D341Med (cell line): ENCODE results near the gene PRPF38A.
A peak's percentile ranks its signal among the peaks of the same experiment; 100 is the strongest.
"Not testable (repeated sequence)": the region's sequence is repeated elsewhere in the genome, so short reads cannot be mapped to it uniquely, and the experiment has no call there.

Experiments
- DNase-seq: peaks from one replicate; pipeline ENCODE4 v3.0.0; 2012; ENCODE audit warnings: low spot score

The PRPF38A gene, protein sequence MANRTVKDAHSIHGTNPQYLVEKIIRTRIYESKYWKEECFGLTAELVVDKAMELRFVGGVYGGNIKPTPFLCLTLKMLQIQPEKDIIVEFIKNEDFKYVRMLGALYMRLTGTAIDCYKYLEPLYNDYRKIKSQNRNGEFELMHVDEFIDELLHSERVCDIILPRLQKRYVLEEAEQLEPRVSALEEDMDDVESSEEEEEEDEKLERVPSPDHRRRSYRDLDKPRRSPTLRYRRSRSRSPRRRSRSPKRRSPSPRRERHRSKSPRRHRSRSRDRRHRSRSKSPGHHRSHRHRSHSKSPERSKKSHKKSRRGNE

DNA sequence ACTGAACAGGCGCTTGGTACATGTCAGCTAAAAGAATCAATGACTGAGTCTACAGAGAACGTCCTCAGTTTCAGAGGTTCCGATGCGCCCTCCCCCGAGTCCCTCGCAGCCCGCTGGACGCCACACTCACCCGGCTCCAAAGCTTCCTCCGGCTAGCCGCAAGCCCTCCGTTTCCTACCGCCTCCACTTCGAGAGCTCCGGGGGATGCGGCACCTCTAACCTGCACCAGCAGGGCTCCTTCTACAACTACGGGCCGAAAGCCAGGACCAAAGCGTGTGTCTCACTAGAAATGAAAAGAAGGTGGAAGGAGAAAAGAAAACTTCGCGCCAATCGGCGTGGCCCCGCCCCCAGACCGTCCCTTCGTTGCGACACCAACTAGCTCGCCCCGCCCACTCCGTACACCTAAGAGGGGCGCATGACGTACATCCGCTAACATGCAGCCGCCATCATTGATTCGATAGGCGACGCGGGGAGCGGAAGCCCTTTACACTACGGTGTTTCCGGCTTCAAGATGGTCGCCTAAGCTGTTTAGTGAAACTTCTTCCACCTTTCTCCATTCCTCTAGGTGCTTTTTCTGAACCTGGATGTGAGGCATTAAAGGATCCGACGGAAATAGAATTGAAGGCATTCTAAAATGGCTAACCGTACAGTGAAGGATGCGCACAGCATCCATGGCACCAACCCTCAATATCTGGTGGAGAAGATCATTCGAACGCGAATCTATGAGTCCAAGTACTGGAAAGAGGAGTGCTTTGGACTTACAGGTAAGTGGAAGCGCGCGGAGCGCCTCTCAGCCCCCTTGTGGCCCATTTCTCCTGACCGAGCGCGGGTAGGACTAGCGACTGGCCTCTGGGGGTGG is at the start of gene PRPF38A, which contains the start of gene ORC1:
TSS of gene PRPF38A (plus strand) at position 487 of the 859 bp plus-strand sequence. CDS start at position 635, 148 bp downstream.
TSS of gene ORC1 (minus strand) at position 308 of the 859 bp plus-strand sequence. CDS start 2,200 bp downstream, outside the sequence.
- DNase-seq: peak; percentile 96

DNA sequence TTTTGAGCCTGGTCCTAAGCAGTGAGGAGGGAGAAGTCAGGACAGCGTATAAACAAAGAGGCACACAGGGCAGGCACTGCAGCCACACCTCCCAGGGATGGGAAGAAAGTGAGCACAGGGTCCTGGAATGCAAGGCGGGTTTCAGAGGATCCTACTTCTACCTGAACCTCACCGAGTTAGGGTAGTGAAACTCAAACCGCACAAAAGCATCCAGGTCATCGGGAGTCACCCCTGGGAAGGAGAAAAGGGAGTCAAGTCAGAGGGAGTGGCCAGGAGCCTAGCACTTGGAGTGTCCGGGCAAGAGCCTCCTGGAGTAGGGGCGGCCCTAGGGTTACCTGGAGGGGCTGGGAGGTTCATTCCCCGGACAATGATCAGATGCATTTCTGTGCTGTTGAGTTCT is 49.0 kb upstream of the PRPF38A start:
- no peak for DNase-seq

DNA sequence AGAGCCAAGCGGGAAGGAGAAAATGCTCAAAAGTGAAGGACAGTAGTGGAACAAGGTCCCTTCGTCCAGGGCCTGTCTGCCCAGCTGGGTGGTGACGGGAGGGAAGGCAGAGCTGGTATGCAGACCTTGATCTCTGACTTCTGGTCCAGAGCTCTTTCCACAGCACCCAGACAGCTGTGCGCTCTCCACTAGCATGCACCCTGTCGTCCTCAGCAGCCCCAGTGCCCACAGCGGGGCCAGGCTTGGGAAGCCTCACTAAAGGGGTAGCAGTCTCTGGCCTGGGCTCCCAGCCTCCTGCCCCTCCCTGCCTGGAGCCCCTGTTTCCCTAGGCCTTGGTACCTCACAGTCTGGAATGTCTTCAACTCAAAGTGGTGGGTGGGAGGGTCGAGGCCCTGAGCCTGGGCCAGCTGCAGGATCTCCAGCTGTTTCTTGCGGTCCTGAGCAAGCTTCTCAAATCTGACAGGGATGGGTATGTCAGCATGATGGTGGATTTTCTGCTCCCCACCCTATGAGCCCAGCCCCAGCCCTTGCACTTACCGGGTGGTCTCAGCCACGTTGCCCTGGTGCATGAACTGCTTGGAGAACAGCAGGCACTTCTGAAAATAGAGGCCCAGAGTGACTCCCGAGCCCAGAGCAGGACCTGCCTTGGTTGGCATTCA is 48.4 kb upstream of the PRPF38A start:
- no peak for DNase-seq

DNA sequence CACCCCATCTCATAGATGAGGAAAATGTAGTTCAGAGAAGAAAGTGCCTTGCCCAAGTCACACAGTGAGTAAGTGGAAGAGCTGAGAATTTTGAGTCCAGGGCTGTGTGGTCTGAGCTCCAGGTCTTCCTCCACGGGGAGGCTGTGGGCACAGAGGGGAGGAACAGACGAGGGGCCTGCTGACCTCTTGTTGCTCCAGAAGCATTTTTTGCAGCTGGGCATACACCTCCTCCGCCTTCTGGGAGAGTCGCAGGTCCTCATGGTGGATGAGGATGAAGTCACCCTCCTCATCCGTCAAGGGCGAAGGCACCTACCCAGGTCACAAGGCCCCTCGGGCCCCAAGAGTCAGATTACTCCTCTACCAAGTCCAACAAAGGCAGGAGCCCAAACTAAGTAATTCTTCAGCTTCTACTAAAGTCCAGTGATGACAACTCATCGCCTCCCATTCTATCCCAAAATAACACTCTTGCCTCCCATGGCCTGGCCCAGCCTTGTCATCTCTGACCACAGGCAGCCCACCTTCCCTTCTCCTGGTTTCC is 47.5 kb upstream of the PRPF38A start:
- DNase-seq: no peak

DNA sequence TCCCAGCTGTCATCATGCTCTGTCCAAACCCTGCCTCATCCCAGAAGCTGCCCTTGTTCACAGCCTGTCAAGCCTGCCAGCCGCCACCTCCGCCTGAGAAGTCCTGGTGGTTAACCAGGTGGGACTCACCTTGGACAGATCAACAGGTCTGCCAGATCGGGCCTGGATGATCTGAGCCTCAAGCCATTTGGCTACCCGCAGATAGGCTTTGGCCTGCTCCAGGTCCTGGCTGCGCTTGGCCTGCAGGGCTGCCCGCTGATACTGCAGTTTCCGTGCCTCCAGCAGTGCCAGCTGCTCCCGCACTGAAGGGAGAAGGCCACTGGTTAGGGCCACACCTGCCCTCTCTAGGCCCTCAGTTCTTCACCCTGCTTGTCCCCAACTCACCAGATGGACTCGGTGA is 47.0 kb upstream of the PRPF38A start:
- no peak for DNase-seq

DNA sequence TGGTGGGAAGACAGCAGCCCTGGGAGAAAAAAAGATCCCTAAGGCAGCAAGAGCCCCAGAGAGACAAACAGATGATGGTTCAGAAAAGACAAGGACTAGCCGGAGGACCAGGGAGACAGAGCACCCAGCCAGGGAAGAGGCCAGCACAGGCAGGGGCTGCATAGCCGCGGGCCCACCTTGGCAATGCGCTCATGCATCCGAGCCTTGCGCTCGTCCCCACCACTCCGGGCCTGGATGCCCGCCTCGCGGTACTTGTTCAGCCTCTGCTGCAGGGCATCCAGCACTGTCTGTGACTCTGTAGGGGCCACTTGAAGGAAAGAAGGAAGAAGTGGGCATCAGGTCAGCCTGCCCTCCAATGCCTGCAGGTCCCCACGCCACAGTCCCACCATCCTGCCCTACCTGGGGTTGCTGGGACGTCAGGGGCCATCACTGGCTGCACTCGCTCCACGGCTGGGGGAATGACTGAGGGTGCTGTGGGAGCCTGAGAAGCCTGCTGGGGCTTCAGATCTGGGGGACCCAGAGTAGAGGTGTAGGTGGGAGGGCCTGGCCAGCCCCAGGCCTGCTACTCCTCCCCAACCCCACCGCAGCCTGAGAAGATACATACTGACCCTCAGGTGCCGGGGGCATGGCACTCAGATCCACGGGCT is 45.4 kb upstream of the PRPF38A start:
- no peak for DNase-seq

DNA sequence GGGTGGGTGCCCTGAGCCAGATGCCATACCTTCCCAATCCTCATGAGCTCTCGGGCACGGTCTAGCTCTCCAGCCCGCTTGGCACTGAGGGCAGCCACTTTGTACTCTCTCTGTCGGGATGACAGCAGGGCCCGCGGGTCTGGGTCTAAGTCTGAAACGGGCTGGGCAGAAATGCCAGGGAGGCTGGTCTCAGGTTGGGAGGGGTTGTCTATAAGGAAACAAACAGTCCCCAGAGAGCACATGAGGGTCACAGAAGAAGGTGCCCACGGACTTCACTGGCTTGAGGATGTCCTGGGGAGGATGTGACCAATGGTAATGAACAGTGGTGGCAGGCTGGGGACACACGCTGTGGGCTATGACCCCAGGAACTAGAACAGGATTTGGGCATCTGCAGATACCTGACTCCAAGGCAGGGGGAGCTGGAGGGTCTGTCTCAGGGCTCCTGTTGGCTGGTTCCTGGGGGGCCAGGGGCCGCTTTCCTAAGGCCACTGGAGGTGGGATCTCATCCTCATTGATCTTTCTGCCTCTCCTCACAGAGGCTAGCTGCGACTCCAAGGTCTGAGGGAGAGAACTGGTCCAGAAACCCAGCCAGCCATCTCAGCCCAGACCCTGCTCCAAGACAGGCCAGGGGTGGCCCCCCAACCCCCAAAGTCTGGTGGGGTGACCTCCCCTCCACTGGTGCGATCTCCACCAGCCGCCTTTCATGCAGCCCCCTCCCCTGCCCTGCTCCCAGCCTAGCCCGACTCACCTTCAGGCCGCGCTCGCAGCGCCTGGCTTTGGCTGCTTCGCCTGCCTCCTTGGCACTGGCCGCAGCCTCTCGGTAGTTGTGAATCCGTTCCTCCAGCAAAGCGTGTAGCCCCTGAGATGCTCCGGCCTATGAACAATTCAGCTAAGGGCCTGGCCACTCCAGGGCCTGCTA is 44.5 kb upstream of the PRPF38A start:
- no peak for DNase-seq

DNA sequence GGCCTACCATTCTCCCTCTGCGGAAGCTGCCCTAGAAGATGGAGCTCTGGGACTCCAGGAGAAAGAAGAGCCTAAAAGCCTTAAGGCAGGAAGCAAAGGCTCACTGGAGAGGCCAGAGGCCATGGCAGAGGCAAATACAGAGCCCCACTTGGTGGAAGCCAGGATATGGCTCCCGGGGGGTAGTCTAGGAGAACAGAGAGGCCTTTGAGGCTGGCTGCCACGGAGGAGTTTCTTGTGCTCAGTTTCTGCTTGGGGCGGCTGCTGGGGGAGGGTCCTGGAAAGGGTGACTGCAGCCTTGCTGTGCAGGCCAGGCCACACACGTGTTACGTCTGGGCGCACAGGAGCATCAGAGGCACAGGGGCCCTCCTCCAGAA is 43.8 kb upstream of the PRPF38A start:
- DNase-seq: no peak

DNA sequence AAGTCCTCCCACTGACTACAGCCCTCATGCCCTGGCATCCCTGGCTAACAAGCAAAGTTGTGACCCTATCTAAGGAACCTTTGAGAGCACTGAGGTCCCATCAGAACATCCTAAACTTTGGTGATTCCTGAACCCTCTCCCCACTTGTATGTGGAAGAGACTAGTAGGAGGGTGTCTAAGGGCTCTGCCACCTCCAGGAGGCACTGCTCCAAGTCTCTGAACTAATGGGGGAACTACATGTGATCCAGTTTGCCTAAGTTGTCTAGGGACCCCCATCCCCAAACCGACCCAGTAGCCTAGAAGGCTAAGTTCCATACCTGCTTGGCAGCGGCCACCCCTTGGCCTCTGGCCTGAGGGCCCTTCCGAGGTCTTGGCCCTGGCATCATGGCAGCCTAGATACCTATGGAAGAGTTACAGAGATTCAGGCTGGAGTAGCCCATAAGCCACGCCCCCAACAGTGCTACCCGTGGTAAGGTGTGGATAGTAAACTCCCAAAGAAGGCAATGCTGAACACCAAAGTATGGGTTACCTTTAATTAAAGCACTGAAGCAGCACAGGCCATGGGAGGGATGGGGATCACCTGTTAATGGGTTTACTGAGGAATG is 40.1 kb upstream of the PRPF38A start:
- DNase-seq: no peak

DNA sequence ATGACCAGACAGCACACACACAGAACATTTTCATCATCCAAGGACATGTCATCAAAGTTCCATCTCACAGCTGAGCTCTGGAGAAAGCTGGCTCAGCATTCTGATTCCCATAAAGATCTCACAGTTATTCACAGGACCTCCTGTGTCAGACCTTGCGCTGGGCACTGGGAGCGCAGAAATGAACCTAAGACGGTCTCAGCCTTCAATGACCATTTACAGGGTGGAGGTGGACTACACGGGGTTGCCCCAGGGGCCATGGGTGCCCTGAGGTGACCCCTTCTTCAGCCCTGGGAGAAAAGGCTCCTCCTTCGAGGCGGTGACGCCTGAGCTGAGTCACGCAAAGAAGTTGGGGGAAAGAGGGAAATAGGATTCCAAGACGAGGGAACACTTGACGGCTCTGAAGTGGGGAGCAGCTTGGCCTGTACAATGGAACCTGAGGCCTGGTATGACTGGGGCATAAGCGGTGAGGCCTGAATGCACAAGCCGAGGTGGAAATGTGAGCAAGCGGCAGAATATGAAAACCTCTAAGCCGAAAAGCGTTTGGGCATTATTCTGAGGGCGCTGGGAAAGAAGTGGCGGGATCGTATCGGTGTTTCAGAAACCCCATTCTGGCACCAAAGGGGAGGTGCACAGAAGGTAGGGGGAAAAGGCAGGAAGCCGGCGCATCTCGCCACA is 39.2 kb upstream of the PRPF38A start:
- DNase-seq: peak; percentile 46

DNA sequence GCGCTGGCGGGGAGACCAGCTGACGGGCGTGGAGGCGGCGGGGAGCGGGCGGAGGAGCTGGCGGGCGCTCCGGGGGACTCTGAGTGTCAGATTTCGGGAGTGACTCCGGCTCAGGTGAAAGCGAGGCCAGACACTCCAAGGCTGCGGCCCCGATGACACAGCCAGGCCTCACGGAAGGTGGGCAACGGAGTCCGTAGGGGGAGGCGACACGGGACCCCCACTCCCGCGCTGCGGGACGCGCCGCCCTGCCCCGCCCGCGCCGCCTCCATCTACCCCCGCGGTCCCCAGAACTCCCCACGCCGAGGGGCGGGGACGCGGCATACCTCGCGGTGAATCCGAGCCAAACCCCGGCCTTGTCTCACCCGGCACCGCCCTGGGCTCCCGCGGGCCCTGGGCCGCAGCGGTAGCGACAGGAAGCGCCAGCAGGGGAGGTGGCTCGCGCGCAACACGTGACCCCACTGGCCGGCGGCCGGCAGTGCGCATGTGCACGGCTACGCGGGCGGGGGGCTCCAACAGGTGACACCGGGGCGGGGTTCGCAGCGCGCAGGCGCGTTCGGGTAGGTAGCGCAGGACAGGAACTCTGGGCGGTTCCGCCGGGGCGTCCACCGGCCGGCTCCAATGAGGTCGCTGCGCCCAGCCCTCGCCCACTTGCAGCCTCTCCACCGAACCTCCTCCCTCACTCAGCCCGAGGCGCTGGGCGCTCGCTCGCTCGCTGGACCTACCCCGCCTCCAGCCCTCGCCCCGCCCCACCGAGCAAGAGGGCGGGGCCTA is 38.5 kb upstream of the PRPF38A start, which contains the start of gene CC2D1B:
TSS of gene CC2D1B (minus strand) at position 460 of the 771 bp plus-strand sequence. CDS start 1,585 bp downstream, outside the sequence.
- DNase-seq: peak; percentile 100

DNA sequence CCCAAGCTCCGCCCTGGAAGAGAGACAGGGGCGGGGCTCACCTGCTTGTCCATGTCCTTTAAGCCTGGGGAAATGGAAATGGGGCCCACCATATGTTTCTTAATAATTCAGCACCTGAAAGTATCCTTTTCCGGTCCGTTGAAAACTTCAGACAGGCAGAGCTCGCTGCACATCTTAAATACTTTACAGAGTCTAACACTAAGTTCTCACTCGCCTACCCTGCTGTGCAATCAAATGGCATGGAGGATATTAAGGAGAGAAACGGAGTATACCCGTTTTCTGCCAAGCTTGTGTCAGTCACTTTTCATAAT is 37.9 kb upstream of the PRPF38A start:
- no peak for DNase-seq

DNA sequence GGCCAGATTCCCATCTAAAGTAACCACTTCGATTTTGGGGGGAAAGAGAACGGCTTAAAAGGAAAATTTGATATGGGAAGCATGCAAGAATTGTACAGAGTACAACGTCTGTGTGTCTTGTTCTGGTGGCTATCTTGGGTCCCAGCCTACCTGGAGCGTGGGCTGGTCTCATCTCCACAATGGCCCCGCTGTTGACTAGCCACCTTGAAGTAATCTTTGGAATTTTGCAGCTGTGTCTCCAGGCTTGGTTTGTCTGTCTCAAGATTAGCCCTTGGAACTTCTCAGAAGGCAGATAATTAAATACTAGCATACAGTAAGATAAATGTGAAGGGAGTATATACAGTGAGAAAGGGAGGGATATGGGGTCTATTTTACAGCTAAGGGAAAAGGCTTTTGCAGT is 37.1 kb upstream of the PRPF38A start:
- no peak for DNase-seq

DNA sequence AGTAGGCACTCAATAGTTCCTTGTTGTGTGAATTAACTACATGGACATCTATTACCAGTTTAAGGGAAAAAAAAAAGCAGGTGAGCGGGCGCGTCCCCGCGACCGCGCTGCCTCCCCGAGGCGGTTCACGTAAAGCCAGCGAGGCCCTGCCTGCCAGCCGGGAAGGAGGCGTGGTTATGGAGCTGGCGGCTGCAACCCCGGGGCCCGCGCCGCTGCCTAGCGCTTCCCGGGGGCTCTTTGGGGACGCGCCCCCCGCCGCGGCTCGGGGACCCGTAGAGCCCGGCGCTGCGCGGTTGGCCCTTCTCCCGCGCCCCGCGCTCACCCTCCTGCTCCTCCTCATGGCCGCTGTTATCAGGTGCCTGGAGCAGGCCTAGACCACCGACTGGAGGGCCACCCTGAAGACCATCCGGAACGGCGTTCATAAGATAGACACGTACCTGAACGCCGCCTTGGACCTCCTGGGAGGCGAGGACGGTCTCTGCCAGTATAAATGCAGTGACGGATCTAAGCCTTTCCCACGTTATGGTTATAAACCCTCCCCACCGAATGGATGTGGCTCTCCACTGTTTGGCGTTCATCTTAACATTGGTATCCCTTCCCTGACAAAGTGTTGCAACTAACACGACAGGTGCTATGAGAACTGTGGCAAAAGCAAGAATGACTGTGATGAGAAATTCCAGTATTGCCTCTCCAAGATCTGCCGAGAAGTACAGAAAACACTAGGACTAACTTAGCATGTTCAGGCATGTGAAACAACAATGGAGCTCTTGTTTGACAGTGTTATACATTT is 35.8 kb upstream of the PRPF38A start:
- peak; percentile 68 for DNase-seq

DNA sequence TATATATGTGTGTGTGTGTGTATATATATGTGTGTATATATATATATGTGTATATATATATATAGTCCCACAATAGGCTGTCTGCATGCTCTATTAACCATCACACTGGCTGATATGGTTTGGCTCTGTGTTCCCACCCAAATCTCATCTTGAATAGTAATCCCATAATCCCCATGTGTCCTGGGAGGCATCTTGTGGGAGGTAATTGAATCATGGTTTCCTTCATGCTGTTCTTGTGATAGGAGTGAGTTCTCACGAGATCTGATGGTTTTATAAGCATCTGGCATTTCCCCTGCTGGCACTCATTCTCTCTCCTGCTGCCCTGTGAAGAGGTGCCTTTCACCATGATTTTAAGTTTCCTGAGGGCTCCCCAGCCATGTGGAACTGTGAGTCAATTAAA is 34.6 kb upstream of the PRPF38A start:
- not testable (repeated sequence) for DNase-seq

DNA sequence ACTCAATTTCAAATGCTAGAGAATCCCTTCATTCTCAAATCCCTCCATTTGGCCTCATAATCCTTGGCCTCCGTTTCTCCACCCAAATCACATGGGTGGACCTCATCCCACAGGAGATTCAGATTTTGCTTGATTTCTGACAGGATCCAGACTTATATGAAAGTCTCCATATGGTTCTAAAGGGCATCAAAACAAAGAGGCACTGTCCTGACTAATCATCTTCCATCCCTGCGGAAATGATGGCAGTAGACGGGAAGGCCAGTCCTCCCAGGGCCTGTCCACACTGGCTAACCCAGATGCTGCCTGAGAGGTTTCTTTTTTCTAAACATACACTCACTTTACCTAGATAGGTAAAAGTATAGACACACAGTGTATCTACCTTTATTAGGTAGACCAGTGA is 19.0 kb upstream of the PRPF38A start:
- no peak for DNase-seq

DNA sequence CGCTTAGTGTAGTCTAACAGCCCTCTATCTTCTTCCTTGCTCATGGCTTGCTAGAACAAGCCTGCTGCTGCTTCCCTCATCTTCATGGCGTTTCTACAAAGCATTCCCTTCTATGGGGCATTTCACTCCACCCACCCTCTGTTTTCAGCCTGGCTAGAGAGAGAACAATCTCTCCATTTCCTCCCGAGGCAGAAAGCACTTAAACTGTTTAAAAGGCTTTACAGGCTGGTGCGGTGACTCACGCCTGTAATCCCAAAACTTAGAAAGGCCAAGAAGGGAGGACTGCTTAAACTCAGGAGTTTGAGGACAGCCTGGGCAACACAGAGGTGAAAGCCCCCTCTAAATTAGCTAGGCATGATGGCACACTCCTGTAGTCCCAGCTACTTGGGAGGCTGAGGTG is 17.9 kb upstream of the PRPF38A start:
- no peak for DNase-seq

DNA sequence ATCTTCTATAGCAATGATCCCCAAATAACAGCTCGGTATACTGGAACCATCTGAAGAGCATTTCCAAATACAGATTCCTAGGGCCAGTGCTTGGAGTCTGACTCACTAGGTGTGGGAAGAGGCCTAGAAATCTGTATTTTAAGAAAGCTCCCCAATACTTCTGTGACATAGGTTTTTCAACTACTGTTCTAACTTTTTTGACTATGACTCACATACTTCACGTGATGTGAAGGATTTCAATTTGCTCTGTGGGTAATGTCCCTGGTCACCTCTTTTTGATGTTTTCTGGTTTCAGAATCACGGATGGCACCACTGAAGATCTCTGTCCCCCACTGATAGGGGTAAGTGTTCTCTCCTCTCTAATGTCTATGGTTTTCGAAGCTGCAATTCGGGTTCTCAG is 11.2 kb upstream of the PRPF38A start:
- no peak for DNase-seq
